UCSD-AML1 (cell line): ENCODE data around the gene FABP3.

Experiments
- DNase-seq: peaks from one replicate; lab custom pipeline; 2025; ENCODE audit not compliant: unreplicated experiment; lab: John Stamatoyannopoulos, UW

The FABP3 gene

GRCh38 chr1:31373056-31373896 is at the start of gene FABP3:
Gene FABP3 (minus strand): TSS chr1:31373076. CDS start chr1:31373014, 62 bp downstream.
- no peak for DNase-seq

- peak; percentile 27 for DNase-seq
These were observed 48.6 kb upstream of the FABP3 start for GRCh38 chr1:31421371-31422040.

- DNase-seq = no peak
These were observed 47.8 kb upstream of the FABP3 start for GRCh38 chr1:31420716-31421115.

- DNase-seq = no peak
These were observed 45.9 kb upstream of the FABP3 start for GRCh38 chr1:31418626-31419323.

GRCh38 chr1:31417148-31417547 is 44.3 kb upstream of the FABP3 start:
- no peak for DNase-seq

- DNase-seq = no peak
These were observed 43.3 kb upstream of the FABP3 start for GRCh38 chr1:31416101-31416736.

GRCh38 chr1:31415658-31416057 is 42.8 kb upstream of the FABP3 start:
- DNase-seq = no peak

- no peak for DNase-seq
These were observed 42.1 kb upstream of the FABP3 start for GRCh38 chr1:31414980-31415370.

GRCh38 chr1:31413405-31414001 is 40.6 kb upstream of the FABP3 start:
- peak; percentile 23 for DNase-seq

- no peak for DNase-seq
These were observed 40.0 kb upstream of the FABP3 start, which contains the start of gene SERINC2 for GRCh38 chr1:31412732-31413404. Gene SERINC2 (plus strand): TSS chr1:31413213. CDS start chr1:31413266, 53 bp downstream.

- DNase-seq = no peak
These were observed 39.3 kb upstream of the FABP3 start for GRCh38 chr1:31412205-31412604.

GRCh38 chr1:31410871-31411270 is 38.0 kb upstream of the FABP3 start:
- DNase-seq = no peak

GRCh38 chr1:31409946-31410858 is 37.3 kb upstream of the FABP3 start:
- DNase-seq = no peak

GRCh38 chr1:31408788-31409318 is 36.0 kb upstream of the FABP3 start:
- no peak for DNase-seq

- DNase-seq = peak; percentile 23
These were observed 34.3 kb upstream of the FABP3 start for GRCh38 chr1:31407029-31407626.

GRCh38 chr1:31405578-31406245 is 32.8 kb upstream of the FABP3 start:
- no peak for DNase-seq

- no peak for DNase-seq
These were observed 28.4 kb upstream of the FABP3 start for GRCh38 chr1:31401241-31401640.

- DNase-seq = no peak
These were observed 27.5 kb upstream of the FABP3 start for GRCh38 chr1:31400393-31400792.
